Endothelial cell of umbilical vein (primary cell): ENCODE results near the gene ATXN1. TPM values are rescaled to one million over a fixed set of nuclear protein-coding genes. Genes with fewer than 3 reads are reported as not detected.

ENCODE experiments used
- BruUV-seq: library from RNA; stranded (reverse); fragments of 400-500 nt; replicated peaks from 2 replicates; lab custom pipeline; 2021; lab: Mats Ljungman, UMichigan
- CTCF ChIA-PET: fragments of 300-600, 350-600 bp; sonication (Branson Sonifier 250); formaldehyde crosslinking; loops from one replicate; lab custom pipeline; 2021; ENCODE audit warnings: antibody characterized with exemption, inconsistent platforms; lab: Charles Lee
- POLR2A ChIA-PET: fragments of 300-600, 350-600 bp; sonication (Branson Sonifier 250); formaldehyde crosslinking; loops from one replicate; lab custom pipeline; 2021; ENCODE audit warnings: antibody characterized with exemption, inconsistent platforms; lab: Charles Lee
- DNase-seq: peaks from one replicate; pipeline ENCODE4 v3.0.0-alpha.2; 2011; ENCODE audit warnings: low read depth, low spot score
- FAIRE-seq: peaks from 2 replicates; lab custom pipeline; 2011; peaks lifted over from hg19 to GRCh38; lab: Jason Lieb, UNC
- H2AFZ ChIP-seq: 2 replicates; pipeline ENCODE4 v1.6.0; 2012; ENCODE audit warnings: low read depth, low read length, control low read depth, inconsistent platforms
- H3K27ac ChIP-seq: 2 replicates; pipeline ENCODE4 v1.5.1; 2011; ENCODE audit warnings: low read depth, mild to moderate bottlenecking, control low read depth, low read length, moderate library complexity; ENCODE audit not compliant: insufficient read depth
- H3K27me3 ChIP-seq, 2 experiments: 2 replicates each; pipeline versions ENCODE4 v1.6.0 to v1.6.1; 2011; ENCODE audit warnings: low read length in 2 of 2, mixed read lengths in 1 of 2; ENCODE audit not compliant: control insufficient read depth in 2 of 2, insufficient read depth in 2 of 2
- H3K36me3 ChIP-seq, 2 experiments: 2 replicates in 1 of 2; 3 replicates in 1 of 2; pipeline ENCODE4 v1.5.1; 2011; ENCODE audit warnings: low read length in 2 of 2, mild to moderate bottlenecking in 1 of 2, moderate library complexity in 1 of 2; ENCODE audit not compliant: control insufficient read depth in 2 of 2, insufficient read depth in 2 of 2; ENCODE audit errors: extremely low read depth in 1 of 2
- H3K4me1 ChIP-seq: 3 replicates; pipeline ENCODE4 v1.5.1; 2011; ENCODE audit warnings: mild to moderate bottlenecking, low read length; ENCODE audit not compliant: control insufficient read depth, insufficient read depth; ENCODE audit errors: extremely low read depth
- H3K4me2 ChIP-seq: 2 replicates; pipeline ENCODE4 v1.6.1; 2011; ENCODE audit warnings: low read length, control low read depth, mixed read lengths; ENCODE audit not compliant: insufficient read depth
- H3K4me3 ChIP-seq, 3 experiments: fragments of 200-600 bp in 1 of 3; sonication (generic), shearing (Covaris generic) in 1 of 3; replicated peaks in 1 of 3; 2 replicates each; pipeline ENCODE4 v1.5.1; 2011 to 2016; ENCODE audit warnings: control low read depth in 3 of 3, low read length in 3 of 3, mild to moderate bottlenecking in 2 of 3, inconsistent platforms in 1 of 3, low read depth in 1 of 3, moderate library complexity in 1 of 3; ENCODE audit not compliant: insufficient read depth in 1 of 3
- H3K79me2 ChIP-seq: 2 replicates; pipeline ENCODE4 v1.6.0; 2012; ENCODE audit warnings: low read length, inconsistent platforms; ENCODE audit not compliant: control insufficient read depth, insufficient read depth
- H3K9ac ChIP-seq: replicated peaks from 2 replicates; pipeline ENCODE3; 2011; ENCODE audit warnings: low read length, control low read depth; ENCODE audit not compliant: insufficient read depth; ENCODE audit errors: extremely low read depth
- H3K9me1 ChIP-seq: replicated peaks from 3 replicates; pipeline ENCODE4 v1.6.0; 2011; ENCODE audit warnings: mild to moderate bottlenecking, low read length; ENCODE audit not compliant: control insufficient read depth, insufficient read depth; ENCODE audit errors: extremely low read depth
- H3K9me3 ChIP-seq: replicated peaks from 2 replicates; pipeline ENCODE4 v1.5.1; 2012; ENCODE audit warnings: low read length, inconsistent platforms; ENCODE audit not compliant: control insufficient read depth, insufficient read depth
- H4K20me1 ChIP-seq: replicated peaks from 2 replicates; pipeline ENCODE3; 2011; ENCODE audit warnings: mild to moderate bottlenecking, low read length; ENCODE audit not compliant: control insufficient read depth, insufficient read depth; ENCODE audit errors: extremely low read depth
- EZH2 ChIP-seq: IDR thresholded peaks from 2 replicates; pipeline ENCODE4 v1.6.1; 2012; ENCODE audit warnings: borderline replicate concordance, low read depth, mild to moderate bottlenecking, moderate library complexity, low read length, inconsistent platforms; ENCODE audit not compliant: severe bottlenecking
- FOS ChIP-seq: IDR thresholded peaks from 2 replicates; pipeline ENCODE4 v1.6.1; 2011; ENCODE audit warnings: mild to moderate bottlenecking, low read length, moderate library complexity, borderline replicate concordance; ENCODE audit not compliant: insufficient read depth
- GATA2 ChIP-seq: IDR thresholded peaks from 2 replicates; pipeline ENCODE4 v1.7.0; 2011; ENCODE audit warnings: low read depth, mild to moderate bottlenecking, moderate library complexity, mixed read lengths, low read length; ENCODE audit not compliant: insufficient read length, insufficient read depth
- JUN ChIP-seq: IDR thresholded peaks from 2 replicates; pipeline ENCODE4 v1.6.1; 2011; ENCODE audit warnings: borderline replicate concordance, low read depth; ENCODE audit not compliant: insufficient read length, insufficient read depth
- MYC ChIP-seq: IDR thresholded peaks from one replicate; pipeline ENCODE4 v1.6.1; 2011; ENCODE audit warnings: mild to moderate bottlenecking, low read depth, low read length
- POLR2A ChIP-seq: IDR thresholded peaks from 2 replicates; pipeline ENCODE4 v1.6.1; 2012; ENCODE audit warnings: low read depth, mild to moderate bottlenecking, control low read depth, low read length
- POLR2AphosphoS5 ChIP-seq: IDR thresholded peaks from 2 replicates; pipeline ENCODE4 v1.6.1; 2012; ENCODE audit warnings: low read depth, mild to moderate bottlenecking, control low read depth, low read length, moderate library complexity; ENCODE audit not compliant: insufficient read depth
- dilution Hi-C: fragments of 300-500 bp; cut with MboI; formaldehyde crosslinking; loops from one replicate; pipeline ENCODE4 v1.15.0; 2019; ENCODE audit warnings: low sequenced_read_pairs; ENCODE audit not compliant: extremely low pct_ligation_motif_present
- intact Hi-C: fragments of 100-400 bp; cut with micrococcal nuclease; formaldehyde crosslinking; loops from one replicate; pipeline ENCODE4 v1.10.0; 2022
- polyA plus RNA-seq, 4 experiments: library from polyadenylated mRNA; depleted of rRNA in 3 of 4; stranded (reverse) in 3 of 4; unstranded in 1 of 4; fragments of >200 nt; gene quantifications; 2 replicates each; pipeline versions ENCODE4 v1.2.1 to v1.2.3, GENCODE V29; 2011 to 2012; ENCODE audit warnings: missing spikeins in 1 of 4
- total RNA-seq: library from RNA; stranded (reverse); gene quantifications from 2 replicates; pipeline ENCODE4 v1.2.3, GENCODE V29; 2021
- TF ChIP-seq, protein P1 (sequence below), 2 donors: IDR thresholded peaks; 1 replicate in 1 of 2; 2 replicates in 1 of 2; pipeline ENCODE4 v1.5.1; 2011; ENCODE audit warnings: low read length in 2 of 2, mild to moderate bottlenecking in 2 of 2, moderate library complexity in 2 of 2, control low read depth in 1 of 2, inconsistent platforms in 1 of 2, low read depth in 1 of 2; ENCODE audit not compliant: insufficient read depth in 1 of 2; ENCODE audit errors: extremely low read depth in 1 of 2
- TF ChIP-seq, protein P2 (sequence below): IDR thresholded peaks from 2 replicates; pipeline ENCODE4 v1.6.1; 2011; ENCODE audit not compliant: insufficient read depth, insufficient read length

ATXN1 gene
- total and polyA plus RNA-seq, 2 donors (not counting 3 experiments of a cell fraction or from before 2014, with no cell fraction given): 16.4 to 33.0 TPM

DNA sequence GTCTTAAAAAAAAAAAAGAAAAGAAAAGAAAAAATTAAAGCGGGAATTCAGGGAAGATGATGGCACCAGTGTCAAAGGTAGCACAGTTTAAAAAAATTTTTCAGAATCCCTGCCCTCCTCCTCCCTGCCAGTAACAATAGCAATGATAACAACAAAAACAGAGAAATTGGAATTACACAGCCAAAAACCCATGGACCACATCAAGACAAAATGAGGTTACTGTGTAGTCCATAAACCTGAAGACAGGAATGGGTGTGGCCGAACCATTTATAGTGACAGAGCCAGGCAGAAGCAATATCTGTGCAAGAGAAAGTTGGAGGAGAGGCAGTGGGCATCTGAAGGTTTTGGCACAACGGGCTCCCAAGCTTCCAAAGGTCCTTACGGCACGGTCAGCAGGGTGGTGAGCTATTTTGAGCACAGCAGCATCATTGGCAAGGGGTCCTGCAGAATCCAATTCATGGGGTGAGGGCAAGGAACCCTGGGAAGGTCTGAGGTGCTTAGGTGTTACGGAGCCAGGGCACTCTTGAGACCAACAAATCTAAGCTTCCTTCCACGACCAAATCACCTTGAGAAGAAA is 320.5 kb downstream of the ATXN1 start:
- Histone ChIP-seq H3K9me1 (no peaks in the 10 kb centered on the region), H3K36me3 (no peaks in the 10 kb centered on the region), H3K4me1 (no peaks in the 10 kb centered on the region), H3K9me3 (no peaks in the 10 kb centered on the region), H2AFZ (no peak overlapping the region), H4K20me1 (no peaks in the 10 kb centered on the region), H3K4me2 (no peak overlapping the region), H3K27ac (no peak overlapping the region), H3K27me3 (no peaks in the 10 kb centered on the region), H3K79me2 (no peaks in the 10 kb centered on the region), H3K9ac (no peak overlapping the region), H3K4me3 (no peak overlapping the region)
- no peak for TF ChIP-seq JUN
- TF ChIP-seq EZH2: no peak
- intact Hi-C loops (no loop called here), dilution Hi-C loops (no loop called here)
- BruUV-seq: no TSS peak
- ChIA-PET CTCF (interaction anchor here (1.0 kb wide), 1 partner anchor 9 kb away, joined by 3 read pairs; no protein-coding TSS in a partner anchor), POLR2A (no interaction called here)
- DNase-seq (no peak), FAIRE-seq (no peak)

DNA sequence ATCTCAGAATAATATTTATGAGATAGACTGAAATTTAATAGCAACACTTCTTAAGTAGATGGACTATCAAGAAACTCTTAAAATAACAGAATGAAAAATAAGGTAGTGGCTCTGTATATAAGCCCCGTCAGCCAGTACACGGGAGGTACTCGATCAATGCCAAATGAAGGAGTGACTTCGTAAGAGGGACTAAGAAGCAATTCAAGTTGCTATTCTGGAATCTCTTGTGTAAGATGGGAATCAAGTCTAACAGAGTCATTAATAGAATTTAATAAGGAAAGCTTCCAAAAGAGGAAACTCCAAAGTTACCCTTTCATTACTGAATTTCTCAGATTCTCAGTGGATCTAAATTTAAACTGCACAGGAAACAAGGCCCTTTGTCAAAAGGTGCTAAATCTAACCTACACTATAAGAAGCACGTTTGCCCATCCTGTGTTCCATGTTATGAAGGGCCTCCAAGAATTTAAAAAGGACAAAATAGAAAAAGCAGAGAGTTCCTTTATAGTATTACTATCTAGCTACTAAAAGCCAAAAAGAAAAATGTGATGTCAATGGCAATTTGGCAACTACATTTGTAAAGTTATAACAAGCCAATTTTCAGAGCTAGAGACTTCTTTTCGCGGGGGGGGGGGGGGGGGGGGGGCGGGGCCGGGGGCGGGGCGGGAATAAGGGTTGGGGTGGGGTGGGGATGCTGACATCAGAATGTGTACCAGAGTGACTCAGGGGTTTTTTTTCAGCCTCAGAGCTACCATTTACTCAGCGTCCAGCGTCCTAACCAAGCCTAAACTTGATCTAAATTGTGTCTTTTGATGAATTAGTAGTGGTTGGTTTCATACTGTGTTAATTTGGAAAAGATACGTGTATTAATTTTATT is 322.3 kb downstream of the ATXN1 start:
- H3K79me2 ChIP-seq: no peaks in the 10 kb centered on the region
- intact Hi-C loops: no loop called here
- no peak overlapping the region for H3K4me3 ChIP-seq
- BruUV-seq: no TSS peak
- no peak for DNase-seq
- dilution Hi-C loops: no loop called here
- no peak for FAIRE-seq
- TF ChIP-seq JUN (no peak), EZH2 (no peak), MYC (no peak), GATA2 (no peak), FOS (no peak), POLR2A (no peak), POLR2AphosphoS5 (no peak)
- TF ChIP-seq, protein P1, sequence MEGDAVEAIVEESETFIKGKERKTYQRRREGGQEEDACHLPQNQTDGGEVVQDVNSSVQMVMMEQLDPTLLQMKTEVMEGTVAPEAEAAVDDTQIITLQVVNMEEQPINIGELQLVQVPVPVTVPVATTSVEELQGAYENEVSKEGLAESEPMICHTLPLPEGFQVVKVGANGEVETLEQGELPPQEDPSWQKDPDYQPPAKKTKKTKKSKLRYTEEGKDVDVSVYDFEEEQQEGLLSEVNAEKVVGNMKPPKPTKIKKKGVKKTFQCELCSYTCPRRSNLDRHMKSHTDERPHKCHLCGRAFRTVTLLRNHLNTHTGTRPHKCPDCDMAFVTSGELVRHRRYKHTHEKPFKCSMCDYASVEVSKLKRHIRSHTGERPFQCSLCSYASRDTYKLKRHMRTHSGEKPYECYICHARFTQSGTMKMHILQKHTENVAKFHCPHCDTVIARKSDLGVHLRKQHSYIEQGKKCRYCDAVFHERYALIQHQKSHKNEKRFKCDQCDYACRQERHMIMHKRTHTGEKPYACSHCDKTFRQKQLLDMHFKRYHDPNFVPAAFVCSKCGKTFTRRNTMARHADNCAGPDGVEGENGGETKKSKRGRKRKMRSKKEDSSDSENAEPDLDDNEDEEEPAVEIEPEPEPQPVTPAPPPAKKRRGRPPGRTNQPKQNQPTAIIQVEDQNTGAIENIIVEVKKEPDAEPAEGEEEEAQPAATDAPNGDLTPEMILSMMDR (IDR thresholded peaks at IDR 0.05; ENCODE audit: extremely low read depth in 1 of 2, insufficient read depth in 1 of 2, low read depth in 1 of 2, low read length in 2 of 2): no peak
- TF ChIP-seq, protein P2, sequence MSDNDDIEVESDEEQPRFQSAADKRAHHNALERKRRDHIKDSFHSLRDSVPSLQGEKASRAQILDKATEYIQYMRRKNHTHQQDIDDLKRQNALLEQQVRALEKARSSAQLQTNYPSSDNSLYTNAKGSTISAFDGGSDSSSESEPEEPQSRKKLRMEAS: no peak
- H3K36me3 ChIP-seq: no peaks in the 10 kb centered on the region
- no peaks in the 10 kb centered on the region for H4K20me1 ChIP-seq
- H3K27ac ChIP-seq: no peak overlapping the region
- ChIA-PET CTCF (interaction anchor here (0.8 to 1.6 kb wide), 5 partner anchors 9 to 324 kb away, joined by 3 to 4 read pairs (median 3); no protein-coding TSS in a partner anchor), POLR2A (no interaction called here)
- H3K9me3 ChIP-seq: no peaks in the 10 kb centered on the region
- no peaks in the 10 kb centered on the region for H3K4me1 ChIP-seq
- H3K4me2 ChIP-seq: no peak overlapping the region
- no peak overlapping the region for H3K9ac ChIP-seq
- H3K27me3 ChIP-seq: no peaks in the 10 kb centered on the region
- no peaks in the 10 kb centered on the region for H3K9me1 ChIP-seq
- no peak overlapping the region for H2AFZ ChIP-seq
